MCF 10A (cell line): ENCODE results near the gene DDX1. TPM values are rescaled to one million over a fixed set of nuclear protein-coding genes. Genes with fewer than 3 reads are reported as not detected.

Experiments
- BruUV-seq: library from RNA; stranded (reverse); fragments of 400-500 nt; replicated peaks from 2 replicates; lab custom pipeline; 2021; lab: Mats Ljungman, UMichigan
- CTCF ChIA-PET: fragments of 300-600 bp; sonication (Branson Sonifier 250); formaldehyde crosslinking; extraction: SDS; loops from one replicate; lab custom pipeline; 2021; ENCODE audit warnings: antibody characterized with exemption, inconsistent platforms; lab: Yijun Ruan, JAX
- POLR2A ChIA-PET: fragments of 300-600, 350-650 bp; sonication (Branson Sonifier 250); formaldehyde crosslinking; extraction: SDS; loops from one replicate; lab custom pipeline; 2020; ENCODE audit warnings: antibody characterized with exemption, inconsistent platforms; lab: Yijun Ruan, JAX
- DNase-seq: peaks from one replicate; pipeline ENCODE4 v3.0.0-alpha.2; 2018; ENCODE audit not compliant: unreplicated experiment
- H3K27ac Mint-ChIP-seq: one replicate; pipeline ENCODE4 v1.8.0; 2022; ENCODE audit warnings: mild to moderate bottlenecking, low read depth, mixed read lengths; ENCODE audit not compliant: unreplicated experiment
- H3K27me3 Mint-ChIP-seq: one replicate; pipeline ENCODE4 v1.8.0; 2022; ENCODE audit warnings: mixed read lengths; ENCODE audit not compliant: insufficient read depth, unreplicated experiment
- H3K36me3 Mint-ChIP-seq: one replicate; pipeline ENCODE4 v1.8.0; 2022; ENCODE audit warnings: mild to moderate bottlenecking, moderate library complexity, mixed read lengths; ENCODE audit not compliant: insufficient read depth, unreplicated experiment
- H3K4me1 Mint-ChIP-seq: one replicate; pipeline ENCODE4 v1.8.0; 2022; ENCODE audit warnings: mixed read lengths; ENCODE audit not compliant: insufficient read depth, unreplicated experiment
- H3K4me3 Mint-ChIP-seq: one replicate; pipeline ENCODE4 v1.8.0; 2022; ENCODE audit warnings: mild to moderate bottlenecking, moderate library complexity, mixed read lengths; ENCODE audit not compliant: unreplicated experiment
- H3K9me3 Mint-ChIP-seq: one replicate; pipeline ENCODE4 v1.8.0; 2022; ENCODE audit warnings: mixed read lengths; ENCODE audit not compliant: unreplicated experiment
- intact Hi-C: fragments of 100-400 bp; cut with micrococcal nuclease; formaldehyde crosslinking; loops from 2 replicates; pipeline ENCODE4 v1.14.1; 2022
- total RNA-seq: library from RNA; stranded (reverse); gene quantifications from 2 replicates; pipeline ENCODE4 v1.2.3, GENCODE V29; 2022
- TF ChIP-seq, protein P1 (sequence below): fragments of 200-600 bp; IDR thresholded peaks from one replicate; pipeline ENCODE4 v1.8.0; 2022; ENCODE audit warnings: antibody characterized with exemption, mild to moderate bottlenecking; ENCODE audit not compliant: unreplicated experiment

Gene DDX1
- total RNA-seq, 1 experiment from 2014 or later, result 119 TPM

DNA sequence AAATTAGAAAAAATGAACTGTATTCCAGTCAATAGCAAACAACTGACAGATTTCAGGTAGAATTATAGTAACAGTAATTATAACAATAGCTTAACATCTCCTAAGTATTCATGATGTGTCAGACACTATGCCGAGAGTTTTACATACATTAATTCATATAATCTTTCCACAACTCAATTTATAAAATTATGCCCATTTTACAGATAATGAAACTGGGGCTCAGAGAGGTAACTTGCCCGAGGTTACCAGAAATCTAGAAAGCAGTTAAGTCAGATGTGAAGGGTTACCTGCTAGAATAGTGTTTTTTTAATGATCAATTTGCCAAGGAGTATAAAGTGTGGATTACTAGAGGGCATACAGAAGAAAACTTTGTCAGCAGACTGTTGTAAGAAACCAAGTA, 42.7 kb upstream of the DDX1 start:
- Mint-ChIP-seq H3K27me3 (no peaks in the 10 kb centered on the region), H3K4me3 (no peak overlapping the region), H3K36me3 (peaks cover 32% of the 10 kb centered on the region), H3K27ac (no peak overlapping the region), H3K4me1 (no peaks in the 10 kb centered on the region), H3K9me3 (no peaks in the 10 kb centered on the region)
- CTCF ChIA-PET, result interaction anchor here (0.7 kb wide), 1 partner anchor 15 kb away, joined by 3 read pairs; no protein-coding TSS in a partner anchor
- no peak for DNase-seq
- no TSS peak for BruUV-seq
- intact Hi-C loops, result no loop called here
- TF ChIP-seq, protein P1, sequence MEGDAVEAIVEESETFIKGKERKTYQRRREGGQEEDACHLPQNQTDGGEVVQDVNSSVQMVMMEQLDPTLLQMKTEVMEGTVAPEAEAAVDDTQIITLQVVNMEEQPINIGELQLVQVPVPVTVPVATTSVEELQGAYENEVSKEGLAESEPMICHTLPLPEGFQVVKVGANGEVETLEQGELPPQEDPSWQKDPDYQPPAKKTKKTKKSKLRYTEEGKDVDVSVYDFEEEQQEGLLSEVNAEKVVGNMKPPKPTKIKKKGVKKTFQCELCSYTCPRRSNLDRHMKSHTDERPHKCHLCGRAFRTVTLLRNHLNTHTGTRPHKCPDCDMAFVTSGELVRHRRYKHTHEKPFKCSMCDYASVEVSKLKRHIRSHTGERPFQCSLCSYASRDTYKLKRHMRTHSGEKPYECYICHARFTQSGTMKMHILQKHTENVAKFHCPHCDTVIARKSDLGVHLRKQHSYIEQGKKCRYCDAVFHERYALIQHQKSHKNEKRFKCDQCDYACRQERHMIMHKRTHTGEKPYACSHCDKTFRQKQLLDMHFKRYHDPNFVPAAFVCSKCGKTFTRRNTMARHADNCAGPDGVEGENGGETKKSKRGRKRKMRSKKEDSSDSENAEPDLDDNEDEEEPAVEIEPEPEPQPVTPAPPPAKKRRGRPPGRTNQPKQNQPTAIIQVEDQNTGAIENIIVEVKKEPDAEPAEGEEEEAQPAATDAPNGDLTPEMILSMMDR, result no peak
- POLR2A ChIA-PET, result no interaction called here

DNA sequence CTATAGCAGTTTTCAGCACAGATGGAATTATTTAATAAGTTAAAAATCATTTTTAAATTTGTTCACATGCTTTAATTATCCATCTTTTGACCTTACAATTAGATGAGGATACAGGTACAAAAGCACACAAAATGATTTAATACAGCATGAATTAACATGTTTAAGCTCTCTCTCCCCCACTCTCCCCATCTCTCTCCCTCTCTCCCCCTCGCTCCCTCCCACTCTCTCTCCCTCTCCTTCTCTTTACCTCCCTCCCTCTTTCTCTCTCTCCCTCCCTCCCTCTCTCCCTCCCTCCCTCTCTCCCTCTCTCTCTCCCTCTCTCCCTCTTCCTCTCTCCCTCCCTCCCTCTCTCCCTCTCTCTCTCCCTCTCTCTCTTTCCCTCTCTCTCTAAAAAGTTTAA, 38.1 kb upstream of the DDX1 start:
- Mint-ChIP-seq H3K27me3 (no peaks in the 10 kb centered on the region), H3K27ac (no peak overlapping the region), H3K36me3 (peaks cover 25% of the 10 kb centered on the region), H3K4me1 (peaks cover 14% of the 10 kb centered on the region), H3K9me3 (no peaks in the 10 kb centered on the region), H3K4me3 (no peak overlapping the region)
- TF ChIP-seq, protein P1, result no peak
- POLR2A ChIA-PET, result interaction anchor here (1.6 kb wide), 1 partner anchor 8 kb away, joined by 10 read pairs; the partner anchor contains the start of gene NBAS
- CTCF ChIA-PET, result interaction anchor here (1.1 to 2.0 kb wide), 3 partner anchors 23 to 36 kb away, joined by 3 to 9 read pairs (median 4); no protein-coding TSS in a partner anchor
- BruUV-seq, result no TSS peak
- DNase-seq, result no peak
- intact Hi-C loops, result no loop called here

DNA sequence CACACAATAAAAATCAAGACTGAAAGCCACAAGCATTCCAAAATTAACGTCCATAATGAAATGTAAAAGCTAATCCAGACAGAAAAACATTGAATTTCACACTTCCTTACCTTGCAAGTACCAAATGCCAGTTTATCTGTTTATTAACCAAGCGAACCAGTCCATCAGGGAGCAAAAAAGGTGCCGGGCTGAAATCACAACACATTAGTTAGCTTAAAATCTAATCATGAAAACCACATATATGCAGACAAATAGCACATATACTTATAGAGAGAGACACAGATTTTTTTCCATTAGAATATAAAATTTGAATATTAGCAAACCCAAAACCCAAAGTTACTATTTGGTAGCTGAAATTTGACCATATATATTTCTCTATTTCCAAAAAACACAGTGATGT, 37.7 kb upstream of the DDX1 start:
- ChIA-PET POLR2A (interaction anchor here (1.6 kb wide), 1 partner anchor 8 kb away, joined by 10 read pairs; the partner anchor contains the start of gene NBAS), CTCF (interaction anchor here (0.9 to 2.0 kb wide), 4 partner anchors 22 to 35 kb away, joined by 3 to 9 read pairs (median 4); no protein-coding TSS in a partner anchor)

DNA sequence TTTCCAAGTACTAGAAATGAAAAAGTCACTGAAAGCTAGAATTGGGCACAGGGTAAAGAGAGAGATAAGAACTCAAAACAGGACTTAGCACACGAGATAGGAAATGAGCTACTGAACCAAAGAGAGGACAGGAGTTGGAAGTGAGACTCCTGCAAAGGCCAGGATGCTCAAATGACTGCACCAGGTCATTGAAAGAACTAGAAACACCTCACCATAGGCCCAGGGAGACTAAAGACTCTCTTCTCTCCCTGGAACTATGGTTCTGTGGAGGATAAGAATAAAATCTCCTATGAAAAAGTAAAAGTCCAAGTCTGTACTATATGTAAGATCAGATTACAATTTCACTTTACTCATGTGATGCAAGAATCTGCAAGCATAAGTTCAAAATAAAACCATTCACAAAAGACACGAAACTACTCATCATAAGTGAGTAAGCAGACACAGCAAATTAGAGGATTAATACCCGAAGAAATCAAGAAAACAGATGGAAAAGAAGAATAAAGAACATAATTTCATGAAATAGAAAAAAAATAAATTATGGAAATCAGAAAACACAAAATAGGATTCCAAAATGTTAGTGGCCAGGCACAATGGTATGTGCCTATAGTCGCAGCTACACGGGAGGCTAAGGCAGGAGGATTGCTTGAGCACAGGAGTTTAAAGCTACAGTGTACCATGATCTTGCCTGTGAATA, 37.0 kb upstream of the DDX1 start:
- no peak for DNase-seq
- TF ChIP-seq, protein P1, result no peak
- Mint-ChIP-seq H3K4me3 (peak overlapping the region; percentile 12), H3K27me3 (no peaks in the 10 kb centered on the region), H3K4me1 (peaks cover 14% of the 10 kb centered on the region), H3K36me3 (peaks cover 24% of the 10 kb centered on the region), H3K27ac (no peak overlapping the region), H3K9me3 (no peaks in the 10 kb centered on the region)
- no TSS peak for BruUV-seq
- ChIA-PET CTCF (interaction anchor here (0.6 to 2.0 kb wide), 5 partner anchors 21 to 95 kb away, joined by 3 to 9 read pairs (median 3); no protein-coding TSS in a partner anchor), POLR2A (no interaction called here)
- intact Hi-C loops, result no loop called here

More for the DNA sequence above, 37.7 kb upstream of the DDX1 start:
- no peak overlapping the region for H3K27ac Mint-ChIP-seq
- TF ChIP-seq, protein P1, result no peak
- H3K27me3 Mint-ChIP-seq, result no peaks in the 10 kb centered on the region
- no peaks in the 10 kb centered on the region for H3K9me3 Mint-ChIP-seq
- intact Hi-C loops, result no loop called here
- peaks cover 14% of the 10 kb centered on the region for H3K4me1 Mint-ChIP-seq
- BruUV-seq, result no TSS peak
- no peak overlapping the region for H3K4me3 Mint-ChIP-seq
- H3K36me3 Mint-ChIP-seq, result peaks cover 26% of the 10 kb centered on the region
- no peak for DNase-seq
